Fibroblast of skin of left quadriceps (primary cell): Measurements from ENCODE around the gene PTK7.
"Not testable (repeated sequence)": the region's sequence is repeated elsewhere in the genome, so short reads cannot be mapped to it uniquely, and the experiment has no call there.

ENCODE experiments used
- DNase-seq, 2 experiments: peaks; one replicate each; pipeline ENCODE4 v3.0.0-alpha.2; 2013; ENCODE audit warnings: low read depth in 2 of 2

The PTK7 gene

DNA sequence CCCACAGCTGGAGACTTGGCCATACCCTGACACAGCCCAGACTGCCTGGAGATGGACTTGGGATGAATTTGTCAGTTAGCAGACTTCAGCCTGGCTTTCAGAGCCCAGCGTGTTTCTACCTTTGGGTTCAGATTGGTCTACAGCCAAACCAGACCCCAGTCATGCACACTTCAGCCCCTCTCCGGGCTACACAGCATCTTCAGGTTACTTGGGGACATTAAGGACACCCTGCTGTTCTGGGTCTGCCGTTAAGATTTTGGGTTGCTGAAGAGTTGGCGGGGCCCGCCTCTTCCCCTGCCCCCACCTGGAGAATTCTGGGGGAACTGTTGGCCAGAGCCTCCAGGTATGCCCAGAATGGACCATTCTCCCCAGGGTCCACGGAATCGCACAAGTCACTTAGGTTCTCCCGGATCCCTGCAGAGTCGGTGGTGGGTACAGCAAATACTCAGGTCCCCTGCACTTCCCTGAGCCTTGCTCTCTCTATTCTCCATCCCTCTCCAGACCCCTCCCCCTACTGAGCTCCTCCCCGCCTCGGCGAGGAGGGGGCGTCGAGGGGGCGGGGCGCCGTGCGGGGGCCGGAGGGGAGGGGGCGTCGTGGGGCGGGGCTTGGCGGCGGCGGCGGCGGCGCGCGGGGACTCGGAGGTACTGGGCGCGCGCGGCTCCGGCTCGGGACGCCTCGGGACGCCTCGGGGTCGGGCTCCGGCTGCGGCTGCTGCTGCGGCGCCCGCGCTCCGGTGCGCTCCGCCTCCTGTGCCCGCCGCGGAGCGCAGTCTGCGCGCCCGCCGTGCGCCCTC lies at the start of gene PTK7:
Gene PTK7, plus strand, starts transcription at position 645 of the 794 bp plus-strand sequence. CDS start 175 bp downstream, outside the sequence.
- peak in 1 of 2 experiments; percentile 66 for DNase-seq

DNA sequence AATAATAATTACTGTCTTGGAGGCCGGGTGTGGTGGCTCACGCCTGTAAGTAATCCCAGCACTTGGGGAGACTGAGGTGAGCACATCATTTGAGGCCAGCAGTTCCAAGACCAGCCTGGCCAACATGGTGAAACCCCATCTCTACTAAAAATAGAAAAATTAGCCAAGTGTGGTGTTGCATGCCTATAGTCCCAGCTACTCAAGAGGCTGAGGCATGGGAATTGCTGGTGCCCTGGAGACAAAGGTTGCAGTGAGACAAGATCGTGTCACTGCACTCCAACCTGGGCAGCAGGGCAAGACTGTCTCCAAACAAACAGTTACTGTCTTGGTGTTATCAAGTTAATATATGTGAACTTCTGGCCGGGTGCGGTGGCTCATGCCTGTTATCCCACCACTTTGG lies 49.7 kb upstream of the PTK7 start:
- DNase-seq, result no peak

DNA sequence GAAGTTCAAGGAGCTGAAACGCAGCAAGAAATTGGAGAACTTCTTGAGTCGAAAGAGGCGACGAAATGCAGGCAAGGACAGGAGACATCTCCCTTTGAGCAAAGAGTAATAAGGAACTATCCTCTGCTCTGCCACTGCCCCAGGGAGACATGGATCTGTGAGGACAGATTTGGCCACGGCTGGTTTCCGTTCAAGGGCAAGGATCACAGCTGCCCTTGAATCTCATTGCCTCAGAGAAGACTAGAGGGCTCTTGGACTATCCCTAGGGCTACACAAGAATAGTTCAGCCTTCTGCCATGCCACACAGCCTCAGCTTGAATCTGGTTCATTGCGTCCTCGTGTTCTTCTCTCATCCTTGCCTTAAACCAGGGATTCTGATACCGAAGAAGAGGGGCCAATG lies 47.0 kb upstream of the PTK7 start:
- DNase-seq, result no peak

DNA sequence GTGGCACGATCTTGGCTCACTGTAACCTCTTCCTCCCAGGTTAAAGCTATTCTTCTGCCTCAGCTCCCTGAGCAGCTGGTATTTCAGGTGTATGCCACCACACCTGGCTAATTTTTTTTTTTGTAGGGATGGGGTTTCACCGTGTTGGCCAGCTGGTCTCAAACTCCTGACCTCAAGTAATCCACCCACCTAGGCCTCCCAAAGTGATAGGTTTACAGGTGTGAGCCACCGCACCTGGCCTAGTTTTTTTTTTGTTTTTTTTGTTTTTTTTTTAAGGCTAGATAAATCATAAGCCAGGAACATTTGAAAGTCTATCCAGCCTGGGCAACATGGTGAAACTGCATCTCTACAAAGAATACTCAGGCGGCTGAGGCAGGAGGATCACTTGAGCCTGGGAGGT lies 43.8 kb upstream of the PTK7 start:
- DNase-seq, result no peak

DNA sequence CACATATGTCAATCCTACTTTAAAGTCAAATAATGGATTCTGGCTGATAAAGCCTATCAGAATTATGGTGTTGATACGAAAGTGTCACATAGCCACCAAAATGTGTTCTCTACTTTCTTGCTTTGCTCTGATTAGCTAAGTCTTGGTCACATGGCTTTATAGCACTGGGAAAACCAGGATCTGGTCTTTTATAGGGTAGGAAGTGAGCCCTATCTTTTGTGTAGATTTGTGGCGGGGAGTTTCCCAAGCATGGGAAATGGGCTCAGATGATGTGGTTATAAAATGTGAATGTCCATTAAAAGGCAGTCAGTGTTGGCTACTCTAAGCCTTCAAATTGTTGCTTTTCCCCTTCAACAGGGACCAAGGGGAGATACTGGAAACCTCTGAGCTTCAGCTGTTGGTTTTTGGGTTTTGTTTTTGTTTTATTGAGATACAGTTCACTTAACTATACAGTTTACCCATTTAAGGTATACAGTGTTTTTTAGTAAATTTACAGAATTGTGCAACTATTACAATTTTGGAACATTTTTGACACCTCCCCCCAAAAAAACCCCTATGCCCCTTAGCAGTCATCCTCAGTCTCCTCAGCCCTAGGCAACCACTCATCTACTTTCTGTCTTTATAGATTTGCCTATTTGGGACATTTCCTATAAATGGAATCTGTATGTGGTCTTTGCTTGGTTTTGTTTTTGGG lies 42.5 kb upstream of the PTK7 start:
- DNase-seq, result no peak

DNA sequence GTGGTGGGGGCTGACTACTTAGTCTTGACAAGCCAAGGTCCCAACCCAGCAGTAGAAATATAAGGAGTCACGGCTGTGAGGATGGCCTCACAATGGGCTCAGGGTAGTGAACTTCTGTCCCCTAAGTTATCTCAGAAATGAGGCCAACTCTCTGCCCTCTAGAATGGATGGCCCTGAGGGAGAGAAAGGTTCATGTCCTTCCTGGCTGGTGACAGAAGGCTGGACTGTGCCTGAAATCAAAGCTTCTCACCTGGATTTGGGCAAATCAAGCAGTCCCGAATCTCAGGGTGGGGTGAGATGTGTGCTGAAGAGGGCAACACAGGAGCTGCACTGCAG lies 42.0 kb upstream of the PTK7 start:
- DNase-seq, result no peak

DNA sequence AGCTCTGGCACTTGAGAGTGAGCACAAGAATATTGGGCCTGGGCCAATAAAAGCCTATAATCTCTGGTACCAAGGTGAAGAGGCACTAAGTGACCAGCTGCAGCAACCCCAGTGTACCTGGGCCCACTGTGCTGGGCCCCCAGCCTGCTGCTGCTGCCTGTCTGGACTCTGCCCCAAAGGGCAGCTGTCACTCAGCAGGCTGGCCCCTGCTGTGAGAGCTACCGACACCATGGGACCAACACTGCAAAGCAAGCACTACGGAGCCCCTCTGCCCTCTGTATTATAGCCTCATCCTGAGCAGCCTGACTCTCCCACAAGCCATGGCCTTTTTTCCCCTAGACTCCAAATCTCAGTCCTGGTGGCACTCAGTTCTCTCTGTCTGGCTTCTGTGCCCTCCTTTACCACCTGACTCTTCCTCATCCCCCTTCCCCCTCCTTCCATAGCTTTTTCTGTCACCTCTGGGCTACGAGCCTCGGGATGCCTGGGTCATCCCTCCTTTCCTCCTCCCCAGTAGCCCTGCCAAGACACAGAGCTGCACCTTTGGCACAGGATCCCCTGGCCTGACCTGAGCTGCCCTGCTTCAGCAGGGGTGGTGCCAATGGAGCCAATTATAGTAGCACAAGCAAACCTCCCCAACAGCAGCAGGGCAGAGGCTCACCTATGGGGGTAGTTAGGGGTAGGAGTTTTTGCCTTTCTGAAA lies 40.5 kb upstream of the PTK7 start:
- DNase-seq, result no peak

DNA sequence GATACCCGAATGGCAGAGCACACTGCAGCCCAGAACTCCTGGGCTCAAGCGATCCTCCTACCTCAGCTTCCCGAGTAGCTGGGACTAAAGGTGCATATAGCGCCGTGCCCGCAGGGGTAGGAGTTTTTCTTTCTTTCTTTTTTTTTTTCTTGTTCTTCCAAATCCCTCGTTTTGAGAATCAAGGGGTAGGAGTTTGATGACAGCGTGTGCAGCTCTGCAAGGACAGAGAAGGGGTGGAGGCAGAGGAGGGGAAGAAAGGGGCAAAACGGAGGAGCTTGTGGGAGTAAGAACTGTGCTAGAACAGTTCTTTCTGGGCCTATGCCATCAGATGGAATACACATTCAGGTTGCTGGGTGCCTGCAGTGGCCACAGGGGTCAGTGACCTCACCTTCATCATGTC lies 39.4 kb upstream of the PTK7 start:
- DNase-seq, result no peak

DNA sequence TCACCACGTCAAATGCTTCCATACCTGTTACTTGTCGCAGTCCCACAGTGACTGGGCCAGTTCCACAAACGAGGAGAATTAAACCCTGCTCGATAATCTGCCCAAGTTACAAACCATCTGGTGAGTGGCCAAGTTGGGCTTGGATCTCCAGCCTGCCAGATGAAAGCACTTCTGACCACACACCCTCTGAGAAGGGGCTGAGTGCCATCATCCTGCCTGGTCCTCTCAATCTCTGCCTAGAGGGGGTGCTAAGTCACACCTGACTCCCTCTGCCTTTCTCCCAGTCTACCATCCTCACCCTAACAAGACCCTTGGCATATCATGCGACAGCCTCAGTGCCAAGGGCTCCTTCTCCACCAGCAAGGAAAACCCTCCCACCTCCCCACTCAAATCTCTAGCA lies 38.9 kb upstream of the PTK7 start:
- no peak for DNase-seq

DNA sequence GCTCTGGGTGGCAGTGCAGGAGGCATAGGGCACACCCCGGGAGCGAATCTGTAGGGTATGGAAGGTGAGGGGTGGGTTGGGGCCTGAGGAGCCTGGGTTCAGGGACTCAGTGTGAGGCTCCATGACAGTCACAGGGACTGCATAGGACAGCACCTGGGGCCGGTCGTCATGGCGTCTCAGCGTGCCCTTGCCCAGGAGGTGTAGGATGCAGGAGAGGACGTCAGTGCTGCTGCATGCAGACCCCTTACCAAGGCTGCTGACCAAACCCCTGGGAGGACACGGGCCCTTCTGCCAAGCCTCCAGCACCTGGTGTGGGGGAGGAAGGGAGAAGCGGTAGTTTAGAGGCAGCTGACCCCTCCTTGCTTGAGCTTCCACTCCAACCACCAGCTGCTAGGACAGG lies 38.4 kb upstream of the PTK7 start:
- DNase-seq, result no peak

DNA sequence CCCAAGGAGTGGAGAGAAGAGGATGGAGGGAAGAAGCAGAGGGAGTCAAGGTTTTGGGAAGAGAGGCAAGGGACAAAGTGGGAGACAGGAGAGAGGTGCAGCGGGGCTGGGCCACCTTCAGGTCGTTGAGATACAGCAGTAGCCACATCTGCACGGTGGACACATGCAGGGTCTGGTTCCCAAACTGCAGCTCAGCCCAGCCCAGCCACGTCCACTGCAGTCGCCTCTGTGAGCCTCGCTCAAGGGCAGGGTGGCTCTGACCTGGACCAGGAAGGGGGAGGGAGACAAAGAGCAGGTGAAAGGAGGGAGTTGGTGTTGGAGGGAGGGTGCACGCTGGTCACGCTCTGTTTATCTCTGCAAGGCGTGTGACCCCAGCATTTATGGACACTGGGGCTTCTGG lies 37.4 kb upstream of the PTK7 start:
- no peak for DNase-seq

DNA sequence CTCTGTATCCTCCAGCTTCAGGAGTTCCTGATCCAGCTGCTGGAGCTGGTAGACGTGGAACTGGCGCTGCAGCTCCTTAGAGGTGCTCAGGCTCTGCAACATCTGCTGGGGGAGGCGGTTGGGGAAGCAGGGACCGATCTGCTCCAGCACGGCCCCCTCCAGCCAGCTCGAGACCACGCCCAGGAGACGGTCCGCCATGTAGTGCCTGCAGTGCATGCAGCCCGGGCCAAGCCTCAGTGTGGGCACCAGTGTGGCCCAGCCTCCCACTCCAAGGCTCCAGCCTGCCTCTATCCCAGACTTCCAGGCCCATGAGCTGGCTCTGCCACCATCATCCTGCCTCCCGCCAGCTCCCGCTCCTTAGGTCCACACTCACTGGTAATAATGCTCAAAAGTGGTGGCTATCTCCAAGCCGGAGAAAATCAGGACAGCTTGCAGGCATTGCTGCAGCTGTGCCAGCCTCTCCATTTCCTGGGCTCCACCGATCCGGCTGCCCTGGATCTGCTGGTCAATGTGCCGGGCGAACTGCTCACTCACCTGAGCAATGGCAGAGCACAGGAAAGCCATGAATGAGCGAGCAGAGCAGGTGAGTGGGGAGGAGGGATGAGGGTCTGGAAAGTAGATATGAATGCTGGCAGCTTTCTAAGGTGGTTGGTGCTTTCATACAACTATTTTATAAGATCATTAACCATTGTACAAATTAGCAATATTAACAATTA lies 35.4 kb upstream of the PTK7 start:
- no peak for DNase-seq

DNA sequence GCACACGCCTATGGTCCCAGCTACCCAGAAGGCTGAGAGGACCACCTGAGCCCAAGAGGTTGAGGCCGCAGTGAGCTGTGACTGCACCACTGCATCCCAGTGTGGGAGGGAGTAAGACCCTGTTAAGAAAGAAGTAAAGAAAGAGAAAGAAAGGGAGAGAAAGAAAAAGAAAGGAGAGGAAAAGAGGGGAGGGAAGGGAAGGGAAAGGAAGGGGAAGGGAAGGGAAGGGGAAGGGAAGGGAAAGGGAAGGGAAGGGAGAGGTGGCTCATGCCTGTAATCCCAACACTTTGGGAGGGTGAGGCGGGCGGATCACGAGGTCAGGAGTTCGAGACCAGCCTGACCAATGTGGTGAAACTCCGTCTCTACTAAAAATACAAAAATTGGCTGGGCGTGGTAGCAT lies 34.6 kb upstream of the PTK7 start:
- not testable (repeated sequence) for DNase-seq

DNA sequence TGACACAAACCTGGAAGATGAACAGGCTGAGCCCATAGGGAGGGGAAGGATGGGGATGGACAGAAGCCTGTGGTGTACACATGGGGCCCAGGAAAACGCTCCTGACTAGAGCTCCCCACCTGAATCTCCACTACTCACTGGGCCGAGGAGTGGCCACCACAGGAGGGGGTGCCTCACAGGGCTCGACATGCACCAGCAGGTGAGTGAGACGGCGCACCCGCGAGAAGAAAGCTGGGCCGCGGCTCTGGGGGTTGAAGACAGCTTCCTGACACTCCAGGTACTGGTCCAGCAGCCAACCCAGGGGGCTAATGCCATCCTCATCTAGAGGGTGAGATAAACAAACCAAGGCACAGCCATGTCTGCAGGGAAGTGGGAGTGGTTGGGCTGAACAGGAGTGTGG lies 32.8 kb upstream of the PTK7 start:
- DNase-seq, result no peak

DNA sequence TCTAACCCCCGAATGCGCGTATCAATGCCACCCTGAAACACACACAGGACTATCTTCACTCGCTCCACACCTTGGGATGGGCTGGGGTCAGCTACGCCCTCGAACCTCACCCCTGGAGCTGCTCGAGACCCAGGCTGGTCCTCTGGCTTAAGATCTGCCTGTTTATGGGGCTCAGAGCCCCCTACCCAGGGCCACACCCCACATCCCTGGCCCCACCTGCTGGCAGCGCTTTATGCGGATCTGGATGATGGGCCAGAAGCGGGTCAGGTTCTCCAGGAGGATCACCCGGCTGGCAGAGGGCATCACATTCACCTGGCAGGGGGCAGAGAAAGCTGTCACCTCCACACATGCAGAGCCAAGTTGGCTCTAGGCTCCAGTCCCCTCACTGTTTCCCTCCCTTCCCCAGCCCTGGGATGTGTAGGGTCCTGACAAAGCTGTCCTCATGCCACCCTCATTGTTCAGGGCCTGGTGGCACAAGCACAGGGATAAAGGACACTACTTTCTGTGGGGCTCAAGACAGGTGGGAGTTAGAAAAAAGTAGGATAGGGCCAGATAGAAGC lies 30.7 kb upstream of the PTK7 start:
- no peak for DNase-seq

DNA sequence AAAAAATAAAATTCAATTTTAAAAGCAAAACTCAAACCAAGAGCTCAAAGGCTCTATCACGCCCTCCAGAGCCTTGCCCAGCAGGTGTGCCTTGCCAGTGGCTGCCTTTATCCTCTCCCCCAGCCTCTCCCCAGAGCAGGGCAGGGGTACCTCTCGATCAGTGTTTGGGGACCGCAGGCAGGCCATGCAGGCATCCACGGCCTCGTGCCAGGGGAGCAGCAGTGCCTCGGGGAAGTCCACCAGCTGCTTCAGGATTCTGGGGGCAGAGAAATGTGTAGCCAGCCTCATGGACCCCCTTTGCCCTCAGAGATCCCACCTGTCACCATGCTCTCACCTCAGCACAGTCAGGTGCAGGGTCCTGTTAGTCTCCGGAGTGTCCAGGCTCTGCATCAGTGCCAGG lies 28.1 kb upstream of the PTK7 start:
- no peak for DNase-seq

DNA sequence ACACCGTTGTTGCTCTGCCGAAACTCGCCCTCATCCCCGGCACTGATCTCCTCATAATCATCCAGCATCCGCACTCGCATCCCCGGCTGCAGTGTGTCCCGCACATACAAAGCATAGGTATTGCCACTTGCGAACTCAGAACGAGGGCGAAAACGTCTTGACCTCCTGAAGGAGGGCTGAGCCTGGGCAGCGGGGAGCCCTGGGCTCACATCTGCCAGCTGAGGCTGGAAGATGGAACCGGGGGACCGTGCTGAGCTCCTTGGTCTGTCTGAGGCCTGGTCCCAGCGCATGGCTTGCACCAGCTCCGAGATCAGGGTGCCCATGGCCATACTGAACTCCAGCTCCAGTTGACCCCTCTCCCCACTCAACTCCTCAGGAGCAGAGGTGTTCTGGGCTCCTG lies 25.1 kb upstream of the PTK7 start:
- no peak for DNase-seq

DNA sequence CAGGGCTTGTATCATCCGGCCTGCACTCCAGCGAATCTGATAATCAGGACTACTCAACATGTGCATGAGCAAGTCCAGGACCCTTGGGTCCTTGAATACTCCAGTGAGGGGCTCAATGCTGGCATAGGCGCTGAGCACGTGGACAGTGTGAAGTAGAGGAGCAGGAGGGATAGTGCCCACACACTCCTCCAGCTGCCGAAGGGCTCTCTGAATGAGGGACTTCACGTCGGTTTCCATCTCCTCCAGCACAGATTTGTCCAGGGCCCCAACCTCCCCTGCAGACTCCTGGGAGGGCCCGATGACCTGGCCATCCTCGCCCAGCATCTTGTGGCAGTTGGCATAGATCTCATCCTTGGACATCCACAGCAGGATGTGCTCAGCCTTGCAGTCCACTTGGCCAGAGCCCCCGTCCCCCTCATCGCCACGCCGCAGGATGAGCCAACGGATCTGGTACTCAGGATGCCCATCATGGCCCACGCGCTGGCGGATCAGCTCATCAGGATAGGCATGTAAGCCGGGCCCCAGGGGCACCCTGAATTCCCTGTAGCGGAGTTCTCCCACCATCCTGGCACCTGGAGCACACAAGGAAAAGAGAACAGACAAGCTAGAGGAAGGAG lies 23.8 kb upstream of the PTK7 start:
- no peak for DNase-seq

DNA sequence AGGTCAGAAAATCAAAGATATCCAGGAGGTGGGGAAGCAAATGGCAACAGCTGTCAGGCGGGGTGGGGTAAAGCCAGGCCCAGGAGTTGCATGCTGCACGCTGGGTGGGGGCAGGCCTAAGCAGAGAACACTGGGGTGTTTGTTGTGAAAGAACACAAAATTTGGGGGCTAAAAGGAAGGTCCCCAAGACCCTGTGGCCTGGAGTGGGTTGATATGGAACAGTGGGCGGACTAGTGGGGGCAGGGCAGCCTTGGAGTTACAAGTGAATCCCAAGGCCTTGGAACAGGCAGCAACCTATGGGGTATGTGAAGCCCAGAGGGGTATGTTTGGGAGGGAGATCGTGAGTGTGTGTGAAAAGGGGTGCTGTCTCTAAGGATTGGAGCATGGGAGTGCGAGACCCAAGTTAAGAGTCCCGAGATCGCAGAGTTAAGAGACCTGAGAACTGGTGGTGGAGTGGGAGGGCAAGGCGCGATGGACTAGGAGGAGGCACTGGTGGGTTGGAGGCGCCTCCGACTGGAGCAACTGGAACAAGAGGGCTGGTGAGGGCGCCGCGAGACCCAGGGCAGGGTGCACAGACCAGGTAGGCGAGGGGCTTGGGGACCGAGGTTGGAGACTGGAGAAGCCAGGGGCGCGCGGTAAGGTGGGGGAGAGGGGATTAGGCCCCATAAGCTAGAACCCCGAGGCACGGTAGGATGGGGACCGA lies 23.1 kb upstream of the PTK7 start:
- DNase-seq, result no peak

DNA sequence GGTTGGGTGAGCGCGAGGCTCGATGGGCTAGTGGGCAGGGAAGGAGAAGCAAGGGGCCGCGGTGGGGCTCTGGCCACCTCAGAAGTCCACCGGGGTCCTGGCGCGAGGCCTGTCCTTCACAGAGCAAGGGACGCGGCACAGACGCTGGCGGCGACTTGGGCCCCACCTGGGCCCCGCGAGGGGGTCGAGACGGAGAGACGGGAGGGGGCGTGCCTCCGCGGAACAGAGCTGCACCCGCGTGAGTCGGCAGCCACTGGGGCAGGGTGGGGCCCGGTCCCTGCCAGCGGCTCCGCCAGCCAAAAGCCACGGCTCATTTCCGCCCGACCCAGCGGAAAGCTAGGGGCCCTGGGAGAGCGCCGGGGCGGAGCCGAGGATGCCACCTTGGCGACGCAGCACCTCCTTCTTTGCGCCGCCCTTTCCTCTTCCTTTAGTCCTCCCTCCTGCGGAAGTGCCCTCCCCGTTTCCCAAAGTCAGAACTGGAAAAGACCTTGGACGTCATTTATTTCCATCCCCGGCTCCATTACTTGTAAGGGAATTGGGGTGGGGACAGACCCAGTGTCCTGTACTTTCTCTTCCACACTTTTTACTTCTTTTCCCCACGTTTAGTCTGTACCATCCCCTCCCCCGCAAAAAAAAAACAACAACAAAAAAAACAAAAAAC lies 22.4 kb upstream of the PTK7 start, which contains the start of gene CUL7:
Gene CUL7, minus strand, starts transcription at position 307 of the 661 bp plus-strand sequence. CDS start 1,063 bp downstream, outside the sequence.
- peak; percentile 91 for DNase-seq
